ENCODE results near the gene NSUN4. TPM values are rescaled to one million over a fixed set of nuclear protein-coding genes. Genes with fewer than 3 reads are reported as not detected.
A peak's percentile ranks its signal among the peaks of the same experiment; 100 is the strongest.

NSUN4 gene
- total RNA-seq, 1 experiment from 2014 or later = 20.4 TPM

DNA sequence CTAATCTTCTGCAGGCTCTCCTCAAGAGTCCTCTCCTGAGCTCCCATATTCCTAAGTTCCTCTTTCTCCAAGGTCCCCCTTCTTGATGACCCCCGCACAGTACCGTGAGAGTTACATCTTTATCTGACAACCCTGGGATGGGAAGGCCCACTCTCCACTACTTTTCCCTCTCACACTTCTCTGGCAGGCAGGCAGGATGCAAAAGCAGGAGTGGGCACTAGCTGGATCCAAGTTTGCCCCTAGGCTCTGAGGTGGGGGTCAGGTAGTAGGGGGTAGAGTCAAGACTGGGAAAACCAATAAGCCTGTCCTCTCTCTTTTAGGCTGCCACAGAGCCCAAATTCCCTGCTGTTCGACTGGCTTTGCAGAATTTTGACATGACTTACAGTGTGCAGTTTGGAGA, 3.9 kb downstream of the NSUN4 start:
- Histone ChIP-seq H2AFZ (ENCODE audit: low read length) (no peak overlapping the region), H2BK15ac (ENCODE audit: low read depth, low read length) (no peak overlapping the region), H3K79me2 (ENCODE audit: insufficient read depth, low read length) (no peaks in the 10 kb centered on the region), H4K5ac (ENCODE audit: insufficient read length, low read depth, low read length) (no peak overlapping the region), H3K4me1 (ENCODE audit: insufficient read depth, low read length) (no peaks in the 10 kb centered on the region), H4K91ac (ENCODE audit: insufficient read length, low read depth, low read length) (no peak overlapping the region), H3K4ac (ENCODE audit: low read depth, low read length) (no peak overlapping the region), H3K23ac (ENCODE audit: insufficient read length, low read depth, low read length) (no peak overlapping the region), H3K14ac (ENCODE audit: insufficient read depth, low read length) (no peak overlapping the region), H3K27me3 (ENCODE audit: insufficient read depth, low read length) (no peaks in the 10 kb centered on the region), H4K8ac (replicated peaks; ENCODE audit: insufficient read length, low read depth, low read length) (no peak overlapping the region), H2BK12ac (ENCODE audit: insufficient read length, low read depth, low read length) (no peak overlapping the region), H3K18ac (ENCODE audit: insufficient read length, low read depth, low read length) (no peak overlapping the region), H2BK5ac (ENCODE audit: insufficient read length, low read length) (no peak overlapping the region), H3K79me1 (ENCODE audit: insufficient read depth, low read depth, low read length, poor library complexity, severe bottlenecking) (no peaks in the 10 kb centered on the region), H2AK5ac (ENCODE audit: insufficient read length, low read length) (no peak overlapping the region), H3K4me2 (ENCODE audit: insufficient read depth, insufficient read length, low read length) (no peak overlapping the region), H3K23me2 (ENCODE audit: insufficient read length, low read depth, low read length, poor library complexity, severe bottlenecking) (peaks cover 5% of the 10 kb centered on the region), H2BK120ac (ENCODE audit: low read depth, low read length, poor library complexity, severe bottlenecking) (no peak overlapping the region), H3K9me3 (ENCODE audit: control insufficient read depth, low read depth, low read length) (no peaks in the 10 kb centered on the region), H3K56ac (ENCODE audit: insufficient read length, low read depth, low read length) (no peak overlapping the region), H3K27ac (ENCODE audit: insufficient read length, low read depth, low read length) (no peak overlapping the region), H4K20me1 (ENCODE audit: control insufficient read depth, insufficient read depth, insufficient read length) (no peaks in the 10 kb centered on the region), H2BK20ac (ENCODE audit: low read depth, low read length, poor library complexity, severe bottlenecking) (no peak overlapping the region), H3K9ac (ENCODE audit: extremely low read depth, insufficient read length, low read length) (no peak overlapping the region), H3T11ph (ENCODE audit: low read length) (no peak overlapping the region)
- Mint-ChIP-seq H3K4me1 (peaks cover 18 to 20% of the 10 kb centered on the region in 2 experiments), H3K27me3 (ENCODE audit: low read depth) (no peaks in the 10 kb centered on the region), H3K9me3 (peaks cover 0 to 3% of the 10 kb centered on the region in 2 experiments; a peak in 2 of 5 replicates), H3K27ac (peak overlapping the region in 1 of 3 experiments; percentile 78; a peak in 2 of 7 replicates), H3K4me3 (no peak overlapping the region; a peak in 1 of 5 replicates), H3K36me3 (ENCODE audit: insufficient read depth in 1 of 3, low read depth in 3 of 3) (peaks cover 23 to 65% (median 55%) of the 10 kb centered on the region in 3 experiments; a peak in 6 of 7 replicates)
- no CpG with 5 or more reads among the region's 3 CpGs for WGBS (ENCODE audit: extremely low coverage, insufficient read length, low lambda C conversion rate)
- TF ChIP-seq, protein P1, sequence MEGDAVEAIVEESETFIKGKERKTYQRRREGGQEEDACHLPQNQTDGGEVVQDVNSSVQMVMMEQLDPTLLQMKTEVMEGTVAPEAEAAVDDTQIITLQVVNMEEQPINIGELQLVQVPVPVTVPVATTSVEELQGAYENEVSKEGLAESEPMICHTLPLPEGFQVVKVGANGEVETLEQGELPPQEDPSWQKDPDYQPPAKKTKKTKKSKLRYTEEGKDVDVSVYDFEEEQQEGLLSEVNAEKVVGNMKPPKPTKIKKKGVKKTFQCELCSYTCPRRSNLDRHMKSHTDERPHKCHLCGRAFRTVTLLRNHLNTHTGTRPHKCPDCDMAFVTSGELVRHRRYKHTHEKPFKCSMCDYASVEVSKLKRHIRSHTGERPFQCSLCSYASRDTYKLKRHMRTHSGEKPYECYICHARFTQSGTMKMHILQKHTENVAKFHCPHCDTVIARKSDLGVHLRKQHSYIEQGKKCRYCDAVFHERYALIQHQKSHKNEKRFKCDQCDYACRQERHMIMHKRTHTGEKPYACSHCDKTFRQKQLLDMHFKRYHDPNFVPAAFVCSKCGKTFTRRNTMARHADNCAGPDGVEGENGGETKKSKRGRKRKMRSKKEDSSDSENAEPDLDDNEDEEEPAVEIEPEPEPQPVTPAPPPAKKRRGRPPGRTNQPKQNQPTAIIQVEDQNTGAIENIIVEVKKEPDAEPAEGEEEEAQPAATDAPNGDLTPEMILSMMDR (conservative IDR thresholded peaks at IDR 0.05) = no peak
- DNase-seq = no peak
